Gastrocnemius medialis (tissue), 4 donors: ENCODE data around the gene GHRH. TPM values are rescaled to one million over a fixed set of nuclear protein-coding genes. Genes with fewer than 3 reads are reported as not detected.

Source experiments
- ATAC-seq, 2 donors: fragments of 150-250 bp; one replicate each; pipeline ENCODE4 v1.9.1; 2016
- DNase-seq, 2 donors: peaks; one replicate each; pipeline ENCODE4 v3.0.0-alpha.2; 2019
- H3K27ac ChIP-seq, 4 donors: fragments of 200-600 bp; sonication (generic); 1 replicate in 1 of 4; 2 replicates in 3 of 4; pipeline ENCODE4 v1.5.1; 2016 to 2018; ENCODE audit warnings: mild to moderate bottlenecking in 2 of 4, moderate library complexity in 1 of 4
- H3K27me3 ChIP-seq, 3 donors: fragments of 200-600 bp; sonication (generic) in 2 of 3; 1 replicate in 1 of 3; 2 replicates in 2 of 3; pipeline versions ENCODE4 v1.5.1 to v1.6.0; 2016 to 2019; ENCODE audit warnings: mild to moderate bottlenecking in 1 of 3, moderate library complexity in 1 of 3
- H3K36me3 ChIP-seq, 2 donors: fragments of 200-600 bp; sonication (generic) in 1 of 2; one replicate each; pipeline ENCODE4 v1.5.1; 2017 to 2018
- H3K4me1 ChIP-seq, 2 donors: fragments of 200-600 bp; sonication (generic) in 1 of 2; one replicate each; pipeline ENCODE4 v1.5.1; 2016 to 2017; ENCODE audit warnings: mild to moderate bottlenecking in 2 of 2
- H3K4me3 ChIP-seq, 4 donors: fragments of 200-600 bp; sonication (generic) in 3 of 4; 1 replicate in 1 of 4; 2 replicates in 3 of 4; pipeline ENCODE4 v1.5.1; 2016 to 2019; ENCODE audit warnings: mild to moderate bottlenecking in 2 of 4
- H3K9me3 ChIP-seq, 3 donors: fragments of 200-600 bp; sonication (generic) in 2 of 3; 1 replicate in 1 of 3; 2 replicates in 2 of 3; pipeline ENCODE4 v1.5.1; 2016 to 2019
- POLR2A ChIP-seq, 2 donors: fragments of 450-650 bp; IDR thresholded peaks; one replicate each; pipeline ENCODE4 v1.6.1; 2017; ENCODE audit warnings: antibody characterized with exemption in 2 of 2, mild to moderate bottlenecking in 2 of 2, moderate library complexity in 2 of 2
- in situ Hi-C, 4 donors: fragments of 200-750 bp; cut with MboI; loops; one replicate each; pipeline versions ENCODE4 v1.15.0 to v1.8.0; 2017; ENCODE audit warnings: low sequenced_read_pairs in 4 of 4
- intact Hi-C: fragments of 100-400 bp; cut with DNase I; formaldehyde crosslinking; loops from one replicate; pipeline ENCODE4 v1.15.1; 2023; ENCODE audit warnings: low total_unique reads
- total RNA-seq, 4 donors: library from RNA; depleted of rRNA; stranded (reverse); fragments of >200 nt; gene quantifications; one replicate each; pipeline versions ENCODE4 v1.1.0 to v1.2.3, GENCODE V29; 2016
- TF ChIP-seq, protein P1 (sequence below), 5 experiments: fragments of 450-650 bp in 3 of 5; fragments of 200-600 bp in 2 of 5; sonication (generic) in 2 of 5; IDR thresholded peaks in 4 of 5; conservative IDR thresholded peaks in 1 of 5; 1 replicate in 4 of 5; 2 replicates in 1 of 5; pipeline ENCODE4 v1.5.1; 2016 to 2019; ENCODE audit warnings: antibody characterized with exemption in 5 of 5, mild to moderate bottlenecking in 3 of 5, moderate library complexity in 3 of 5

GHRH gene
- total RNA-seq, 4 donors from 2014 or later, result not detected

DNA sequence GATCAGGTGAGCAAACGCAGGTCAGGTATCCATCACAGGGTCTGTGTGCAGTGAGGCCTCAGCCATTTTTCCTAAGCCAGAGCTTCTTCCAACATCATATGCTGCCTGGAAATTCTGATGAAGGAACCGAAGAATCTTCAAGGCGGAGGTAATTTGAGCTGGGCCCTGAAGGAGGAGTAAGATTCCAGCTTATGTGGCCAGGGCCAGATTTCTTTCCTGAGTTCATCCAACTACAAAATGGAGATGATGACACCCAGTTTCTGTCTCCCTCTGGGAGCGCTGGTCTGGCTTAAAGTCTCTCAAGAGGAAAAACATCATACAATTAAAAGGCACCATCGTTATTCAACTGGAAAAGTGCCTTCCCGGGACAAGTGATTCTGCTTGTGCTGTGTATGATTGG, 20.9 kb upstream of the GHRH start:
- no peak overlapping the region for H3K27ac ChIP-seq
- intact Hi-C loops, result no loop called here

DNA sequence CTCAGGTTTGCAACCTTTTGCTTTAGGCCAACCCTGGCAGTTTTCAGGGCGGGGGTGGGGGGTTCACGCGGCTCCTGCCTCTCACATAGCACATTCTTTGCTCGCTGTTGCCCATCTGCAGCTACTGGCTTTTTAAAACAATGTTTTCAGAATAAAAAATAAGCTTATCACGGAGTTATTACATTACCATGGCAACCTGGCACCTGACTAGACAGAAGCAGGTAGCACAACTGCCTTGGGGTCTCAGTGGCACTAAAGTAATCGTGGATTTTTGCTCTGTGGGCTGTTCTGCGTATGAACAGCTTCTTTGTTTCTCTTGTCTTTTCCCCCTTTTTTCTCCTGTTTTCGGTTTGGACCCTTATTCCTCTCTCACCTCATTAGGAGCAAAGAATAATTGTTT, 18.8 kb upstream of the GHRH start:
- H3K4me1 ChIP-seq, result peaks cover 8 to 13% of the 10 kb centered on the region in 2 donors
- H3K27ac ChIP-seq, result no peak overlapping the region
- no peaks in the 10 kb centered on the region for H3K9me3 ChIP-seq
- DNase-seq (no peak), ATAC-seq (no peak)
- no peaks in the 10 kb centered on the region for H3K27me3 ChIP-seq
- TF ChIP-seq, protein P1, sequence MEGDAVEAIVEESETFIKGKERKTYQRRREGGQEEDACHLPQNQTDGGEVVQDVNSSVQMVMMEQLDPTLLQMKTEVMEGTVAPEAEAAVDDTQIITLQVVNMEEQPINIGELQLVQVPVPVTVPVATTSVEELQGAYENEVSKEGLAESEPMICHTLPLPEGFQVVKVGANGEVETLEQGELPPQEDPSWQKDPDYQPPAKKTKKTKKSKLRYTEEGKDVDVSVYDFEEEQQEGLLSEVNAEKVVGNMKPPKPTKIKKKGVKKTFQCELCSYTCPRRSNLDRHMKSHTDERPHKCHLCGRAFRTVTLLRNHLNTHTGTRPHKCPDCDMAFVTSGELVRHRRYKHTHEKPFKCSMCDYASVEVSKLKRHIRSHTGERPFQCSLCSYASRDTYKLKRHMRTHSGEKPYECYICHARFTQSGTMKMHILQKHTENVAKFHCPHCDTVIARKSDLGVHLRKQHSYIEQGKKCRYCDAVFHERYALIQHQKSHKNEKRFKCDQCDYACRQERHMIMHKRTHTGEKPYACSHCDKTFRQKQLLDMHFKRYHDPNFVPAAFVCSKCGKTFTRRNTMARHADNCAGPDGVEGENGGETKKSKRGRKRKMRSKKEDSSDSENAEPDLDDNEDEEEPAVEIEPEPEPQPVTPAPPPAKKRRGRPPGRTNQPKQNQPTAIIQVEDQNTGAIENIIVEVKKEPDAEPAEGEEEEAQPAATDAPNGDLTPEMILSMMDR (IDR thresholded peaks at IDR 0.05 in 4 of 5, conservative IDR thresholded peaks at IDR 0.05 in 1 of 5), result no peak
- no peak for TF ChIP-seq POLR2A (IDR thresholded peaks at IDR 0.05)
- H3K4me3 ChIP-seq, result no peak overlapping the region
- H3K36me3 ChIP-seq, result no peaks in the 10 kb centered on the region
- intact Hi-C loops, result no loop called here
- in situ Hi-C loops, result no loop called here

More for the DNA sequence above, 20.9 kb upstream of the GHRH start:
- in situ Hi-C loops, result no loop called here
- no peak for TF ChIP-seq POLR2A (IDR thresholded peaks at IDR 0.05)
- TF ChIP-seq, protein P1 (IDR thresholded peaks at IDR 0.05 in 4 of 5, conservative IDR thresholded peaks at IDR 0.05 in 1 of 5), result no peak
- DNase-seq (no peak), ATAC-seq (no peak)
- Histone ChIP-seq H3K36me3 (no peaks in the 10 kb centered on the region), H3K27me3 (no peaks in the 10 kb centered on the region), H3K4me1 (peaks cover 0 to 3% of the 10 kb centered on the region in 2 donors), H3K9me3 (no peaks in the 10 kb centered on the region), H3K4me3 (no peak overlapping the region)

DNA sequence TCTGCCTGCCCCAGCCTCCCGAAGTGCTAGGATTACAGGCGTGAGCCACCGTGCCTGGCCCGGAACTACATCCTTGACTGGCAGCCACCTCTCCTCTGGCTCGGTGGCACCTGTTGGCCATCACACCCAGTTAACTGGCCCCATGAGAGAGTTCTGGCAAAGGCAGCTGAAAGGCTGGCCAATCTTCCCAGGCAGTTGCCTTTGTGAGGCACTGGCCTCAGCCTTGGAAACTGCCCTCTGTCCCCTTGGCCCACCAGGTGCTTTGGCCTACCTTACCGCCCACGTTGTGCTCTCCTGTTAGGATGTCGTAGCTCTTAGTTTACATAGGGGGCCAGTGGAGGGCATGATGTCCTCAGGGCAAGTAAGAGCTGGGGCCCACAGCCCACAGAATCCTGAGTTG, 18.2 kb upstream of the GHRH start:
- H3K4me3 ChIP-seq, result no peak overlapping the region
- H3K4me1 ChIP-seq, result peaks cover 8 to 13% of the 10 kb centered on the region in 2 donors
- no peaks in the 10 kb centered on the region for H3K27me3 ChIP-seq
- no peak for ATAC-seq
- no peaks in the 10 kb centered on the region for H3K9me3 ChIP-seq
- no peaks in the 10 kb centered on the region for H3K36me3 ChIP-seq
- DNase-seq, result peak in 1 of 2 donors; percentile 35
- intact Hi-C loops (no loop called here), in situ Hi-C loops (loop anchor here in 2 of 4 donors (10.0 kb wide), 1 partner anchor 105 kb away; no protein-coding TSS in a partner anchor)
- H3K27ac ChIP-seq, result no peak overlapping the region
- no peak for TF ChIP-seq POLR2A (IDR thresholded peaks at IDR 0.05)

DNA sequence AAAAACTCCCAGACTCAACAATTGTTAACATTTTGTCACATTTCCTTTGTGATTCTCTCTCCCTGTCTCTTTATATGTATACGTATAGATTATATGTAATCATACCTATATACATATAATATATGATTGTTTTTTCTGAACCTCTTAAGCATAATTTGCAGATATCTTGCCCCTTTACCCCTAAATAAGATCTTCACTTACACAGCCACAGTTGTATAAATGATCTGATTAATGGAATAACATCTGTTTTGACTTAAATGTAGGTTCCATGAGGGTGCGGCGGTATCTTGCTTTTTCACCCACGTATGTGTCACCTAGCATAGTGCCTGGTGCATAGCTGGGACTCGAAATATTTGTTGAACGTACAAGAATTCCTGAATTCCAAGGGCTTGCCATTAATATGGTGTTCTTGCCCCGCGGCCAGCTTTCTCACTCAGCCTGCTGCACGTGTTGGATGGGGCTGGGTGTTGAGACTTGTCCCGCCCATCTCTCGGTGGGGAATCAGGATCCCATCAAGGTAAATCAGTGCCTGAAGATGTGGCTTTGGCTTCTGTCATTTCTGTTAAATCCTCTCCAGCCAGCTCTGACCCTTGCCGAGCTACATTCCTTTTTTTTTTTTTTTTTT, 17.5 kb upstream of the GHRH start:
- no peak overlapping the region for H3K4me3 ChIP-seq
- H3K36me3 ChIP-seq, result no peaks in the 10 kb centered on the region
- intact Hi-C loops, result no loop called here
- H3K9me3 ChIP-seq, result no peaks in the 10 kb centered on the region
- in situ Hi-C loops, result loop anchor here in 2 of 4 donors (10.0 kb wide), 1 partner anchor 106 kb away; no protein-coding TSS in a partner anchor
- H3K4me1 ChIP-seq, result peaks cover 8 to 13% of the 10 kb centered on the region in 2 donors
- ATAC-seq (no peak), DNase-seq (no peak)
- H3K27me3 ChIP-seq, result no peaks in the 10 kb centered on the region
- H3K27ac ChIP-seq, result no peak overlapping the region
- TF ChIP-seq, protein P1 (IDR thresholded peaks at IDR 0.05 in 4 of 5, conservative IDR thresholded peaks at IDR 0.05 in 1 of 5), result no peak
- TF ChIP-seq POLR2A (IDR thresholded peaks at IDR 0.05), result no peak

DNA sequence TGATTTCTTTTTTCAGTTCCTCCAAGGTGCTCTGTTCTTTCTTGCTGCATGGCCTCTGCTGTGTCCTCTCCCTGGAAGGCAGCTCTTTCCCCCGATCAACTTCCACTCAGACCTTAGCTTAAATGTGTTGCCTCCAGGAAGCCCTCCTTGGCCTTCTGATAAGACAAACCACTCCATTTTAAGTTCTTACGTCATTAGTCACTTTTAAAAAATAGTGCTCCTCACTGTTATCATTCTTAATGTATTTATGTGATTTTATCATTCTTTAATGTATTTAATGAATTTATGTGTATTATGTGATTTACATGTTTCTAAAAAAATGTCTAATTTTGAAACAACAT, 15.6 kb upstream of the GHRH start:
- TF ChIP-seq POLR2A (IDR thresholded peaks at IDR 0.05), result no peak
- TF ChIP-seq, protein P1 (IDR thresholded peaks at IDR 0.05 in 4 of 5, conservative IDR thresholded peaks at IDR 0.05 in 1 of 5), result no peak
- Histone ChIP-seq H3K27ac (peak overlapping the region; percentile 71 to 77 (median 76)), H3K4me1 (peaks cover 8 to 13% of the 10 kb centered on the region in 2 donors), H3K4me3 (no peak overlapping the region), H3K36me3 (no peaks in the 10 kb centered on the region), H3K9me3 (no peaks in the 10 kb centered on the region), H3K27me3 (no peaks in the 10 kb centered on the region)
- no peak for ATAC-seq
- intact Hi-C loops (loop anchor here (2.0 kb wide), 1 partner anchor 250 kb away; the partner anchor contains the start of gene BLCAP), in situ Hi-C loops (loop anchor here in 2 of 4 donors (10.0 kb wide), 1 partner anchor 108 kb away; no protein-coding TSS in a partner anchor)
- no peak for DNase-seq
